B cell (primary cell): ENCODE measurements around the gene LPO. TPM values are rescaled to one million over a fixed set of nuclear protein-coding genes. Genes with fewer than 3 reads are reported as not detected.

ENCODE experiments used
- ATAC-seq: fragments of 200-7000 bp; cut with Tn5 transposase; one replicate; pipeline ENCODE4 v1.10.0; 2021; ENCODE audit warnings: low read depth, mild to moderate bottlenecking, moderate number of reproducible peaks, moderate library complexity
- CTCF ChIA-PET: fragments of 350-600 bp; sonication (Branson Sonifier 250); formaldehyde crosslinking; loops from one replicate; lab custom pipeline; 2021; ENCODE audit warnings: antibody characterized with exemption, inconsistent platforms; lab: Charles Lee
- POLR2A ChIA-PET: fragments of 350-600 bp; sonication (Branson Sonifier 250); formaldehyde crosslinking; loops from one replicate; lab custom pipeline; 2021; ENCODE audit warnings: antibody characterized with exemption; lab: Charles Lee
- DNase-seq: peaks from one replicate; pipeline ENCODE4 v3.0.0; 2013
- H2AFZ ChIP-seq: 2 replicates; pipeline ENCODE4 v1.6.1; 2012; ENCODE audit warnings: mild to moderate bottlenecking, low read depth, low read length; ENCODE audit not compliant: insufficient read depth, poor library complexity, severe bottlenecking
- H3K27ac ChIP-seq, 2 donors: 1 replicate in 1 of 2; 2 replicates in 1 of 2; pipeline ENCODE4 v1.5.1; 2012 to 2013; ENCODE audit warnings: low read length in 2 of 2, mild to moderate bottlenecking in 2 of 2, moderate library complexity in 1 of 2
- H3K27me3 ChIP-seq, 4 experiments: fragments of 200-600 bp in 1 of 4; sonication (generic) in 1 of 4; replicated peaks in 1 of 4; 1 replicate in 2 of 4; 2 replicates in 2 of 4; pipeline versions ENCODE4 v1.6.1 to v1.7.0; 2013 to 2016; ENCODE audit warnings: low read length in 3 of 4, mild to moderate bottlenecking in 2 of 4, mixed read lengths in 1 of 4, moderate library complexity in 1 of 4; ENCODE audit not compliant: insufficient read depth in 4 of 4, control insufficient read depth in 3 of 4; ENCODE audit errors: control extremely low read depth in 1 of 4
- H3K36me3 ChIP-seq, 2 experiments: replicated peaks in 1 of 2; 1 replicate in 1 of 2; 2 replicates in 1 of 2; pipeline versions ENCODE4 v1.6.1 to v1.7.1; 2013; ENCODE audit warnings: low read length in 1 of 2; ENCODE audit not compliant: insufficient read depth in 2 of 2, control insufficient read depth in 1 of 2; ENCODE audit errors: control extremely low read depth in 1 of 2, extremely low read depth in 1 of 2
- H3K4me1 ChIP-seq, 2 donors: fragments of 200-600 bp in 1 of 2; sonication (generic) in 1 of 2; 1 replicate in 1 of 2; 2 replicates in 1 of 2; pipeline versions ENCODE4 v1.5.1 to v1.6.1; 2013 to 2017; ENCODE audit warnings: low read length in 2 of 2; ENCODE audit not compliant: control insufficient read depth in 2 of 2, insufficient read depth in 2 of 2
- H3K4me2 ChIP-seq: replicated peaks from 2 replicates; pipeline ENCODE3; 2012; ENCODE audit warnings: mild to moderate bottlenecking, low read depth, low read length; ENCODE audit not compliant: poor library complexity, severe bottlenecking
- H3K4me3 ChIP-seq, 5 experiments: fragments of 200-600 bp in 1 of 5; sonication (generic) in 1 of 5; 1 replicate in 3 of 5; 2 replicates in 2 of 5; pipeline versions ENCODE4 v1.5.1 to v1.7.0; 2011 to 2016; ENCODE audit warnings: low read length in 4 of 5, mild to moderate bottlenecking in 4 of 5, low read depth in 2 of 5, control low read depth in 1 of 5, moderate library complexity in 1 of 5; ENCODE audit not compliant: insufficient read depth in 1 of 5; ENCODE audit errors: control extremely low read depth in 1 of 5, extremely low read depth in 1 of 5
- H3K79me2 ChIP-seq: fragments of 200-600 bp; sonication (generic); one replicate; pipeline ENCODE4 v1.6.0; 2016; ENCODE audit warnings: low read length; ENCODE audit not compliant: control insufficient read depth, insufficient read depth
- H3K9ac ChIP-seq: fragments of 200-600 bp; sonication (generic); 2 replicates; pipeline ENCODE4 v1.6.1; 2017; ENCODE audit warnings: mild to moderate bottlenecking, low read length, moderate library complexity
- H3K9me3 ChIP-seq, 3 donors: one replicate each; pipeline versions ENCODE4 v1.6.1 to v1.7.1; 2013; ENCODE audit warnings: low read length in 2 of 3; ENCODE audit not compliant: control insufficient read depth in 2 of 3, insufficient read depth in 1 of 3; ENCODE audit errors: control extremely low read depth in 1 of 3
- H4K20me1 ChIP-seq: 2 replicates; pipeline ENCODE4 v1.6.0; 2012; ENCODE audit warnings: mild to moderate bottlenecking, low read length; ENCODE audit not compliant: insufficient read depth, control insufficient read depth, poor library complexity, severe bottlenecking
- H3K27ac Mint-ChIP-seq: one replicate; pipeline ENCODE4 v1.8.0; 2021; ENCODE audit warnings: mixed read lengths
- H3K27me3 Mint-ChIP-seq: one replicate; pipeline ENCODE4 v1.8.0; 2021; ENCODE audit warnings: mixed read lengths
- H3K4me1 Mint-ChIP-seq: one replicate; pipeline ENCODE4 v1.8.0; 2021; ENCODE audit warnings: mixed read lengths
- H3K4me3 Mint-ChIP-seq: one replicate; pipeline ENCODE4 v1.8.0; 2021; ENCODE audit warnings: mixed read lengths
- H3K9me3 Mint-ChIP-seq: one replicate; pipeline ENCODE4 v1.8.0; 2022; ENCODE audit warnings: mixed read lengths; ENCODE audit not compliant: insufficient read depth
- EZH2 ChIP-seq: IDR thresholded peaks from 2 replicates; pipeline ENCODE4 v1.6.1; 2012; ENCODE audit warnings: borderline replicate concordance, low read depth, mild to moderate bottlenecking, moderate library complexity, low read length; ENCODE audit not compliant: insufficient read depth, poor library complexity, severe bottlenecking
- WGBS: methylation state at CpG from one replicate; pipeline ENCODE4 v1.1.5; 2013; ENCODE audit warnings: missing lambda C conversion rate; ENCODE audit not compliant: insufficient coverage; 5-methylcytosine and 5-hydroxymethylcytosine counted together
- intact Hi-C: fragments of 100-400 bp; cut with micrococcal nuclease; formaldehyde crosslinking; loops from one replicate; pipeline ENCODE4 v1.10.0; 2022
- polyA plus RNA-seq: library from polyadenylated mRNA; depleted of rRNA; stranded (reverse); fragments of >200 nt; gene quantifications from 2 replicates; pipeline ENCODE4 v1.2.3, GENCODE V29; 2012
- total RNA-seq, 2 donors: library from RNA; stranded (reverse); fragments of 120-200 nt in 1 of 2; gene quantifications; 1 replicate in 1 of 2; 2 replicates in 1 of 2; pipeline versions ENCODE4 v1.2.3 to v1.2.4, GENCODE V29; 2013 to 2022
- TF ChIP-seq, protein P1 (sequence below): fragments of 200-600 bp; IDR thresholded peaks from one replicate; pipeline ENCODE4 v1.8.0; 2022; ENCODE audit warnings: antibody characterized with exemption, mild to moderate bottlenecking

Gene LPO
- total and polyA plus RNA-seq, 2 donors (not counting 1 experiment from before 2014, with no cell fraction given), result not detected

DNA sequence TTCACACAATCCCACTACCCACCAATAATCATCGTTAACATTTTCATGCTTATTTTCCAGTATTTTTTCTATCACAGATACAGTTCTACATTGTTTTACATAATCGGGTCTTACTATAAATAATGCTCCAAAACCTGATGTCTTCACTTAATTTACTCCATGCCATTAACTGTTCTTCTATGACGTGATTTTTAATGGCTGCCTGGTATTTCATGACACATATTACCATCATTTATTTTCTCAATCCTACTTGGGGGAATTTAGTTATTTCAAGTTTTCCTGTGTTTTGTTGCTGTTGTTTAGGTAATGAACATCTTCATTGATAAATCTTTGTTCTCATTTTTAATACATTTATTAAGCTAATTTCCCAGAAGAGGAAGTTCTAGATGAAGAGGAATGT lies 14.7 kb downstream of the LPO start:
- POLR2A ChIA-PET, result no interaction called here
- no peak overlapping the region for H3K4me3 ChIP-seq
- H3K36me3 ChIP-seq, result no peaks in the 10 kb centered on the region
- intact Hi-C loops, result no loop called here
- DNase-seq, result no peak
- no peak overlapping the region for H3K27ac ChIP-seq
- Mint-ChIP-seq H3K27ac (no peak overlapping the region), H3K4me3 (no peak overlapping the region), H3K9me3 (no peaks in the 10 kb centered on the region), H3K27me3 (peaks cover 14% of the 10 kb centered on the region), H3K4me1 (peaks cover 13% of the 10 kb centered on the region)
- ATAC-seq, result no peak
- H4K20me1 ChIP-seq, result no peaks in the 10 kb centered on the region
- TF ChIP-seq, protein P1, sequence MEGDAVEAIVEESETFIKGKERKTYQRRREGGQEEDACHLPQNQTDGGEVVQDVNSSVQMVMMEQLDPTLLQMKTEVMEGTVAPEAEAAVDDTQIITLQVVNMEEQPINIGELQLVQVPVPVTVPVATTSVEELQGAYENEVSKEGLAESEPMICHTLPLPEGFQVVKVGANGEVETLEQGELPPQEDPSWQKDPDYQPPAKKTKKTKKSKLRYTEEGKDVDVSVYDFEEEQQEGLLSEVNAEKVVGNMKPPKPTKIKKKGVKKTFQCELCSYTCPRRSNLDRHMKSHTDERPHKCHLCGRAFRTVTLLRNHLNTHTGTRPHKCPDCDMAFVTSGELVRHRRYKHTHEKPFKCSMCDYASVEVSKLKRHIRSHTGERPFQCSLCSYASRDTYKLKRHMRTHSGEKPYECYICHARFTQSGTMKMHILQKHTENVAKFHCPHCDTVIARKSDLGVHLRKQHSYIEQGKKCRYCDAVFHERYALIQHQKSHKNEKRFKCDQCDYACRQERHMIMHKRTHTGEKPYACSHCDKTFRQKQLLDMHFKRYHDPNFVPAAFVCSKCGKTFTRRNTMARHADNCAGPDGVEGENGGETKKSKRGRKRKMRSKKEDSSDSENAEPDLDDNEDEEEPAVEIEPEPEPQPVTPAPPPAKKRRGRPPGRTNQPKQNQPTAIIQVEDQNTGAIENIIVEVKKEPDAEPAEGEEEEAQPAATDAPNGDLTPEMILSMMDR, result no peak
- H3K27me3 ChIP-seq, result peaks cover 0 to 26% (median 10%) of the 10 kb centered on the region in 4 experiments
- peaks cover 14% of the 10 kb centered on the region in 2 donors for H3K4me1 ChIP-seq
- H3K9me3 ChIP-seq, result no peaks in the 10 kb centered on the region
- H3K79me2 ChIP-seq, result no peaks in the 10 kb centered on the region
- H3K9ac ChIP-seq, result no peak overlapping the region
- 100% methylated on average over 1 of the region's 3 CpGs for whole genome bisulfite sequencing
- no peak overlapping the region for H3K4me2 ChIP-seq
- CTCF ChIA-PET, result interaction anchor here (1.4 to 8.4 kb wide), 2 partner anchors 36 to 53 kb away, joined by 4 to 58 read pairs; partner anchors contain the start of gene MKS1
- no peak overlapping the region for H2AFZ ChIP-seq

DNA sequence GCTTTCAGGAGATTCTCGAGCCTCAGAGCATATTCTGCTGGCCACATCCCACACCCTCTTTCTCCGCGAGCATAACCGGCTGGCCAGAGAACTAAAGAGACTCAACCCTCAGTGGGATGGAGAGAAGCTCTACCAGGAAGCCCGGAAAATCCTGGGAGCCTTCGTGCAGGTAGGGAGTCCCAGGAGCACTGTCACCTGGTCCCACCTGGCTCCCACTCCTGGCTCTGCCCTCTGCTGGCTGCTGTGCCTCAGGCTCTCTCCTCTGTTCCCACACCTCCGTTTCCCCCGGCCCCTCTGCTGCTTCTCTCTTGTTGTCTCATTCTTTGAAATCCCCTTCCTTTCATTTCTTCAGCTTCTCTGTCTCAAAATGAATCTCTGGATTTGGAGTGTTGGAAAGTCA lies 16.4 kb downstream of the LPO start:
- ChIA-PET CTCF (interaction anchor here (1.5 to 8.4 kb wide), 2 partner anchors 37 to 55 kb away, joined by 4 to 58 read pairs; partner anchors contain the start of gene MKS1), POLR2A (no interaction called here)
- no peak for DNase-seq
- H3K27me3 Mint-ChIP-seq, result peaks cover 19% of the 10 kb centered on the region
- Histone ChIP-seq H3K79me2 (no peaks in the 10 kb centered on the region), H3K9me3 (no peaks in the 10 kb centered on the region), H3K9ac (no peak overlapping the region), H3K4me1 (peaks cover 3 to 4% of the 10 kb centered on the region in 2 donors), H3K4me3 (no peak overlapping the region), H2AFZ (no peak overlapping the region), H4K20me1 (no peaks in the 10 kb centered on the region), H3K27ac (no peak overlapping the region), H3K27me3 (peaks cover 0 to 11% (median 4%) of the 10 kb centered on the region in 4 experiments), H3K4me2 (no peak overlapping the region), H3K36me3 (no peaks in the 10 kb centered on the region)
- TF ChIP-seq, protein P1, result no peak
- no peak for TF ChIP-seq EZH2
- H3K27ac Mint-ChIP-seq, result no peak overlapping the region
- WGBS, result 53% methylated on average over 6 of the region's 8 CpGs
- intact Hi-C loops, result no loop called here
- H3K4me3 Mint-ChIP-seq, result no peak overlapping the region
- peaks cover 6% of the 10 kb centered on the region for H3K4me1 Mint-ChIP-seq
- ATAC-seq, result no peak
- no peaks in the 10 kb centered on the region for H3K9me3 Mint-ChIP-seq
